NCI-H69 (cell line): Measurements from ENCODE around the gene IFNB1.

Experiments
- DNase-seq: peaks from one replicate; lab custom pipeline; 2025; lab: John Stamatoyannopoulos, UW

IFNB1 gene

DNA sequence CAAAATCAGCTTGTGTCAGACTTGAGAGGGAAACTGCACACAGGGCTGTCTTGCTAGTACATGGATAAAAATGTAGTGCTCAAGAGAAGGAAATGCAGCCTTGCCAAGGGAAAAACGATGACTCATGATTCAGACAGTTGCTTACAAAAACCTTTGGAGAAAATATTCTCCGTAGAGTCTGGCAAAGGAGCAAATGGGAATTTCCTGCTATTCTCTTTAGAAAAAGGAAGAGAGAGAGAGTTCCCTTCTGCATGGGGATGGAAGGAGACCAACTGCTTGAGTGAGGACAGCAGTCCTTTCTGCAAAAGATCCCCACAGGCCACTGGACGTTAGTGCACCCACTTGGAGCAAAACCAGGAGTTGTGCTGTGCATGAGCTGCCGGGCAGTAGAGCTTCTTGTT, 7.6 kb downstream of the IFNB1 start:
- DNase-seq = no peak

GRCh38 chr9:21060919-21061561, 16.7 kb downstream of the IFNB1 start:
- no peak for DNase-seq

GRCh38 chr9:21056931-21057330, 20.8 kb downstream of the IFNB1 start:
- DNase-seq = peak; percentile 54

DNA sequence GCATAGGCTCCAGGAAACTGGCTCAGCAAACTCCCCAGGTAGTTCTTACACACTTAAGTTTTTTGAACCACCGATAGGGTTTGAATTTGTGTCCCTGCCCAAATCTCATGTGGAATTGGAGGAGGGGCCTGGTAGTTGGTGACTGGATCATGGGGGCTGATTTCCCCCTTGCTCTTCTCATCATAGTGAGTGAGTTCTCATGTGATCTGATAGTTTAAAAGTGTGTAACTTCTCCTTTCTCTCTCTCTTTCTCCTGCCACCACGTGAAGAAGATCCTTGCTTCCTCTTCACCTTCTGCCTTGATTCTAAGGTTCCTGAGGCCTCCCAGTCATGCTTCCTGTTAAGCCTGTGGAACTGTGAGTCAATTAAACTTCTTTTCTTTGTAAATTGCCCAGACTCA, 23.9 kb downstream of the IFNB1 start:
- DNase-seq = no peak

GRCh38 chr9:21047281-21047691, 30.5 kb downstream of the IFNB1 start:
- DNase-seq = no peak

GRCh38 chr9:21043841-21044240, 33.9 kb downstream of the IFNB1 start:
- DNase-seq = no peak

GRCh38 chr9:21042466-21042865, 35.3 kb downstream of the IFNB1 start:
- DNase-seq = no peak

- DNase-seq = no peak
These were observed 38.4 kb downstream of the IFNB1 start for GRCh38 chr9:21039302-21039701.

GRCh38 chr9:21037278-21037677, 40.5 kb downstream of the IFNB1 start:
- no peak for DNase-seq

- DNase-seq = no peak
These were observed 45.9 kb downstream of the IFNB1 start for GRCh38 chr9:21031808-21032183.

DNA sequence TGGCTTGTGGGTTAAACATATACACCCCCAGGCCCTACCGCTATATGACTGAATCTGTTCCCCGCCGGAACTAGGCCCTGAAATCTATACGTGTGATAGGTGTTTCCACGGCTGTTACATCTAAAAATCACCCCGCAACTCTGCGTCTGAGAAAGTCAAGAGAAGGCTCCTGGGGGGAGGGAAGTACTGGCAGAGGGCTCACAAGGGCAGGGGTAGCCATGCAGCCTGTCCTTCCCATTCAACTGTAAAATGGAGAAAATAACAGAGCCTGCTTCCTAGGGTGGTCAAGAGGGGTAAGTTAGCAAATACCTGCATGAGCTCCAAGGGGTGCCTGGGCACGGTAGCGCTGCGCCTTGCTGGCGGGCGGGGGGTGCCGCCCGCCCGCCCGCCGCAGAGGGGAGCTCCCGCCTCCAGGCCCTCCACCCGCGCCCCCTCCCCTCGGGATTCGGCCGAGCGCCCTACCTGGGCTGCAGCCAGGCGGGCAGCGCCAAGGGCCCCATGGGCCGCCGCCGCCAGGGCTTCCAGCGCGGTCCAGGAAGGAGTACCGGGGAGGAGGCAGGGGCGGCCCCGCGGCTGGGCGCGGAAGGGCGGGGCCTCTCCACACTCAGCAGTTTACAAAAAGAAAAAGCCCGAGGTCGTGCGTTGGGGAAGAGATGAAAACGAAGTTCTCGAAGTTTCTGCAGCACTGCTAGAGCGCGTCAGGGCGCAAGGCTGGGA, 46.5 kb downstream of the IFNB1 start, which contains the start of gene HACD4:
HACD4 (minus strand) TSS at position 550 of the 717 bp plus-strand sequence; CDS start at position 500, 50 bp downstream.
- peak; percentile 83 for DNase-seq

DNA sequence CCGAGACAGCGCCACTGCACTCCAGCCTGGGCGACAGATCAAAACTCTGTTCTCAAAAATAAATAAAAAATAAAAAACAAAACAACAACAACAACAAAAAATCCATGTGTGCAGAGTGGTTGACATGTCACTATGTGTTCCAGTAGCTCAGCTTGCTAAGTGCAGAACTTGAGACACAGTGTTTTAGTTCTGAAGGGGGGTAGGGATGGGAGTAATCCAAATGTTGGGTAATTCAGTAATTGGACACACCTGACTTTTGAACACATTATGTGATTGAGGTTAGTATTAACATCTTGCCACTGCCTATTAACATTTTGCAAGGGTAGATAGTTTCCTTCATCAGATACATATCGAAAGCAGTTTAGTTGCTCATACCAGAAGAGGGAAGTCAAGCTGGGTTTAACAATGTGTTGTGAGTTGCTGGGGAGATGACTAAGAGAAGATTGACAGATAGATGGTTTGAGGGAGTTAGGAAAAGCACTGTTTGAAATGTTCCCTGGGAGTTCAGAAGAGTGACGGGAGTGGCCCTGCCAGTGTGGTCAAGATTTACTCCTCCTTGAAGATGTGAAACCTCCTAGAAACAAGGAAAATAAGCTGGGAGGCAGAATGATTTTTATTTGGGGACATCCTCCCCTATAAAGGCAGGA, 47.2 kb downstream of the IFNB1 start:
- peak; percentile 35 for DNase-seq

GRCh38 chr9:21029661-21030060, 48.1 kb downstream of the IFNB1 start:
- peak; percentile 36 for DNase-seq

DNA sequence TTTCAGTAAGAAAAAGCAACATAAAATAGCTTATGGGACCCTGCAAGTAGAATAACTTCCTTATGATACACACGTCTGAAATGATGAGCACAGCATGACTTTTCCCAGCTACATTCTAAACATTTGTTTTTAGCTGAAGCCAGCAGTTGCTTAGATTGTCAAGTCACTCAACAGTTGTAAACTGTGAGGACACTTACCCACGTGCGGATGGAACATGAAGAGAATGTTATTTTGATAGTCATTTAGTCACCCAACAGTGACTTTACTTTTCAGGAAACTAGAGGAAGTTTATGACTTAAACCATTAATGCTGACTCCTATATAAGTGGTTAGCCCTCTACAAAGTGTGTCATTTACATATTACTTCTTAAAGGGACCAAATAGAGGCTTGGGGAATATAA, 49.3 kb downstream of the IFNB1 start:
- no peak for DNase-seq

GRCh38 chr9:21027295-21027694, 50.4 kb downstream of the IFNB1 start:
- no peak for DNase-seq
